Skeletal muscle tissue (tissue), 4 donors: Measurements from ENCODE around the gene NLRC5. TPM values are rescaled to one million over a fixed set of nuclear protein-coding genes. Genes with fewer than 3 reads are reported as not detected.
"Not testable (repeated sequence)": the region's sequence is repeated elsewhere in the genome, so short reads cannot be mapped to it uniquely, and the experiment has no call there.

ENCODE experiments used
- H3K27ac ChIP-seq: one replicate; pipeline ENCODE4 v1.7.0; 2013; ENCODE audit warnings: mild to moderate bottlenecking, low read depth, low read length, inconsistent platforms
- H3K27me3 ChIP-seq, 3 donors: one replicate each; pipeline ENCODE4 v1.7.0; 2013; ENCODE audit warnings: low read length in 3 of 3; ENCODE audit not compliant: control insufficient read depth in 3 of 3, insufficient read depth in 3 of 3
- H3K36me3 ChIP-seq, 3 donors: one replicate each; pipeline ENCODE4 v1.7.0; 2013; ENCODE audit warnings: low read length in 3 of 3; ENCODE audit not compliant: control insufficient read depth in 3 of 3, insufficient read depth in 3 of 3
- H3K4me1 ChIP-seq, 3 donors: one replicate each; pipeline ENCODE4 v1.7.0; 2013; ENCODE audit warnings: low read length in 3 of 3, mild to moderate bottlenecking in 3 of 3; ENCODE audit not compliant: control insufficient read depth in 3 of 3, insufficient read depth in 3 of 3
- H3K4me3 ChIP-seq, 3 donors: one replicate each; pipeline ENCODE4 v1.7.0; 2013; ENCODE audit warnings: low read length in 3 of 3
- H3K9ac ChIP-seq, 3 donors: one replicate each; pipeline ENCODE4 v1.7.0; 2013; ENCODE audit warnings: low read length in 3 of 3, mild to moderate bottlenecking in 3 of 3, moderate library complexity in 2 of 3, low read depth in 1 of 3
- H3K9me3 ChIP-seq, 3 donors: one replicate each; pipeline ENCODE4 v1.7.0; 2013; ENCODE audit warnings: low read length in 3 of 3; ENCODE audit not compliant: control insufficient read depth in 3 of 3
- total RNA-seq: library from RNA; depleted of rRNA; stranded (reverse); fragments of >200 nt; gene quantifications from one replicate; pipeline ENCODE4 v1.2.3, GENCODE V29; 2014
- donor health status: Osteomylitis.

NLRC5 gene
- total RNA-seq, 1 donor from 2014 or later = 5.7 TPM

- Histone ChIP-seq H3K27ac (no peak overlapping the region), H3K36me3 (no peaks in the 10 kb centered on the region), H3K4me1 (peaks cover 0 to 4% (median 3%) of the 10 kb centered on the region in 3 donors), H3K4me3 (no peak overlapping the region), H3K9ac (no peak overlapping the region), H3K9me3 (no peaks in the 10 kb centered on the region), H3K27me3 (no peaks in the 10 kb centered on the region)
Observed at GRCh38 chr16:56971768-56972043, 17.7 kb upstream of the NLRC5 start.

- Histone ChIP-seq H3K9ac (no peak overlapping the region), H3K4me3 (no peak overlapping the region), H3K27ac (no peak overlapping the region), H3K36me3 (no peaks in the 10 kb centered on the region), H3K4me1 (peaks cover 0 to 4% (median 3%) of the 10 kb centered on the region in 3 donors), H3K27me3 (no peaks in the 10 kb centered on the region), H3K9me3 (no peaks in the 10 kb centered on the region)
Observed at GRCh38 chr16:56972403-56973293, 16.7 kb upstream of the NLRC5 start.

GRCh38 chr16:56973294-56973689 is 16.1 kb upstream of the NLRC5 start:
- peaks cover 0 to 4% (median 3%) of the 10 kb centered on the region in 3 donors for H3K4me1 ChIP-seq

DNA sequence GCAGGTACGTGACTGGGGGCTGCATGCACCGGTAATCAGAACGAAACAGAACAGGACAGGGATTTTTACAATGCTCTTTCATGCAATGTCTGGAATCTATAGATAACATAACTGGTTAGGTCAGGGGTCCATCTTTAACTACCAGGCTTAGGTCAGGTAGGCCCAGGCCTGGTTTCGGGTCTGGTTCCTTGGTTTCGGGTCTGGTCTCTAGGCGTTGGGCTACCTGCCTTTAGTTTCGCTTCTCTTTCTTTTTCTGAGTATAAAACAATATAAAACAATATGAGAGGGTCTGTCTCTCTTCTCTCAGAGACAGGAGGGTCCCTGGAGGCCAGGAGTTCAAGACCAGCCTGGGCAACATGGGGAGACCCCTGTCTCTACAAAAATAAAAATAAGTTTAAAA is 15.5 kb upstream of the NLRC5 start:
- H3K4me1 ChIP-seq, H3K27ac ChIP-seq, H3K9ac ChIP-seq, H3K4me3 ChIP-seq, H3K27me3 ChIP-seq, H3K9me3 ChIP-seq, H3K36me3 ChIP-seq: not testable (repeated sequence)

More at GRCh38 chr16:56973294-56973689, 16.1 kb upstream of the NLRC5 start:
- Histone ChIP-seq H3K9me3 (no peaks in the 10 kb centered on the region), H3K27ac (no peak overlapping the region), H3K27me3 (no peaks in the 10 kb centered on the region), H3K4me3 (no peak overlapping the region), H3K36me3 (no peaks in the 10 kb centered on the region), H3K9ac (no peak overlapping the region)

DNA sequence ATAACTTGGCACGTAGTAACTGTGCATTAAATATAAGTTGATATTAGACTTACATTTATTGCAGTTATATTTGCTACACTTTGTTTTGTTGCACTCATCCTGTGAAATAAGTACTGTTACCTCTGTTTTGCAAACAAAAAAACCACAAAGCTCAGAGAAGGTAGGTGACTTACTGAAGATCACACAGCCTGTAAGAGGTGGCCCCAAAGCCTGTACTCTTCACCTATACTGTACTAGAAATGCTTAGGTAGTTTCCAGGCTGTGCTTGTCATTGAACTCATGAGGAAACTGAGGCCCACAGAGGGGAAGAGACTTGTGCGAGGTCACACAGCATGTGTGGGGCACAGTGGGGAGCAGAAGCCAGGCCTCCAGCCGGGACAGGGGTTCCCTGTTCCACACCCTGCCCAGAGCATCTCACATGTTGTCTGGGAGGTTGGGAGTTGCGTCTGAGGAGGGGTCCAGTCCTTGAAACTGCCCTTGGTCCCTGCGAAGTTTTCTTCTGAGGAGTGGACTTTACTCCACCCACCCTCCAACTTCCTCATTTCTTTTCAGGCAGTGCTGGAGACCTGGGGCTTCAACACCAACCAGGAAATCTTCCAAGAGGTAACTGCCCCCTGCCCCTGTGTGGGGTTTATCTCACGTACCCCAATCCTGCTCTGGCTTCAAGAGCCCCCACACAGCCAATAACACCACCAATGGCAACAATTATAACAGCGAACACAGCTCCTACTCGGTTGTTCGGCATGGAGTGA is 14.6 kb upstream of the NLRC5 start:
- H3K4me3 ChIP-seq = no peak overlapping the region
- H3K36me3 ChIP-seq = no peaks in the 10 kb centered on the region
- H3K27ac ChIP-seq = no peak overlapping the region
- H3K9ac ChIP-seq = no peak overlapping the region
- peaks cover 0 to 4% (median 3%) of the 10 kb centered on the region in 3 donors for H3K4me1 ChIP-seq
- H3K9me3 ChIP-seq = no peaks in the 10 kb centered on the region
- no peaks in the 10 kb centered on the region for H3K27me3 ChIP-seq

GRCh38 chr16:56975714-56976113 is 13.6 kb upstream of the NLRC5 start:
- no peaks in the 10 kb centered on the region for H3K36me3 ChIP-seq
- H3K9me3 ChIP-seq = no peaks in the 10 kb centered on the region
- no peak overlapping the region for H3K9ac ChIP-seq
- H3K4me3 ChIP-seq = no peak overlapping the region
- peaks cover 0 to 4% (median 3%) of the 10 kb centered on the region in 3 donors for H3K4me1 ChIP-seq
- H3K27me3 ChIP-seq = no peaks in the 10 kb centered on the region
- H3K27ac ChIP-seq = no peak overlapping the region

- Histone ChIP-seq H3K27ac (no peak overlapping the region), H3K27me3 (no peaks in the 10 kb centered on the region), H3K9me3 (no peaks in the 10 kb centered on the region), H3K36me3 (no peaks in the 10 kb centered on the region), H3K4me1 (peaks cover 0 to 3% (median 0%) of the 10 kb centered on the region in 3 donors), H3K4me3 (no peak overlapping the region), H3K9ac (no peak overlapping the region)
Observed at GRCh38 chr16:56977216-56977615, 12.1 kb upstream of the NLRC5 start.

DNA sequence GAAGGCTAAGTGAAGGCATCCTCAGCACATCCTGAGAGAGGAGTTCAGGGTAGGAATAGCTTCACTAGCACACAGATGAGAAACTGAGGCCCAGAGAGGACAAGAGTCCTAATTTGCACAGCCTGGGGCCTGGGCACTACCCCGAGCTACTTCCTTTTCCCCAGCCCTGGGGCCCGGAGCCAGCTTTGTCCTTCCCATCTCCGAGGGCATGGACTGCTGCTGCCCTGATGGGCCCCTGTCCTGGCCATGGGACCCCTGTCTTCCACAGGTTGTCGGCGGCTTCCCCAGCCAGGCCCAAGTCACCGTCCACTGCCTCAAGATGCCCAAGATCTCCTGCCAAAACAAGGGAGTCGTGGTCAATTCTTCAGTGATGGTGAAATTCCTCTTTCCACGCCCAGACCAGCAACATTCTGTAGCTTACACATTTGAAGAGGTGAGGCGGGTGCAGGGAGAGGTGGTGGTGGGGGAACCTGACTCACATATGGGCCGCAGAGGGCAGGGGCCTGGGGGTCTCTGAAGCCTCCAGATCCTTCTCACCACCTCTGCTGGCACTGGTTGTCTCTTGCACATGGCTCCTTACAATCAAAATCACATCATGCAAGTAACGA is 11.4 kb upstream of the NLRC5 start:
- no peaks in the 10 kb centered on the region for H3K4me1 ChIP-seq
- no peak overlapping the region for H3K4me3 ChIP-seq
- no peaks in the 10 kb centered on the region for H3K27me3 ChIP-seq
- no peak overlapping the region for H3K27ac ChIP-seq
- H3K36me3 ChIP-seq = no peaks in the 10 kb centered on the region
- H3K9me3 ChIP-seq = no peaks in the 10 kb centered on the region
- H3K9ac ChIP-seq = no peak overlapping the region

DNA sequence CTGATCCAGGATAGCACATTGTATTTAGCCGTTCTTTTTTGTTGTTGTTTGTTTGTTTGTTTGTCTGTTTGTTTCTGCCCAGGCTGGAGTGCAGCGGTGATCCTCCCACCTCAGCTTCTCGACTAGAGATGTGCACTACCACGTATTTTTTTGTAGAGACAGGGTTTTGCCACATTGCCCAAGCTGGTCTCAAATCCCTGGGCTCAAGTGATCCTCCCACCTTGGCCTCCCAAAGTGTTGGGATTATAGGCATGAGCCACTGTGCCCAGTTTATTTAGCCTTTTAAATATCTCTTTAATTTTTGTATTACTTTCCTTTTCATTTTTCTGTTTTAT is 9.2 kb upstream of the NLRC5 start:
- no peak overlapping the region for H3K27ac ChIP-seq
- peaks cover 4 to 11% (median 11%) of the 10 kb centered on the region in 3 donors for H3K4me1 ChIP-seq
- H3K27me3 ChIP-seq = no peaks in the 10 kb centered on the region
- no peaks in the 10 kb centered on the region for H3K9me3 ChIP-seq
- H3K9ac ChIP-seq = no peak overlapping the region
- H3K4me3 ChIP-seq = no peak overlapping the region
- no peaks in the 10 kb centered on the region for H3K36me3 ChIP-seq
